Stimulated activated CD8-positive, alpha-beta memory T cell treated with anti-CD3 and anti-CD28 coated beads, Interleukin-2, amount 100 ng/mL, for 1 hour (primary cell): ENCODE results near the gene SLC18A2.
"Not testable (repeated sequence)": the region's sequence is repeated elsewhere in the genome, so short reads cannot be mapped to it uniquely, and the experiment has no call there.

Source experiments
- DNase-seq, 2 donors: peaks; one replicate each; pipeline ENCODE4 v3.0.0-alpha.2; 2020; ENCODE audit warnings: low read depth in 2 of 2

Gene SLC18A2

GRCh38 chr10:117262291-117262902 lies 21.5 kb downstream of the SLC18A2 start:
- DNase-seq = no peak

GRCh38 chr10:117262903-117263293 lies 22.0 kb downstream of the SLC18A2 start:
- DNase-seq = no peak

GRCh38 chr10:117264782-117265181 lies 23.9 kb downstream of the SLC18A2 start:
- DNase-seq = no peak

GRCh38 chr10:117266400-117266799 lies 25.5 kb downstream of the SLC18A2 start:
- no peak for DNase-seq

- DNase-seq = no peak
Measured at GRCh38 chr10:117266812-117267211, 25.9 kb downstream of the SLC18A2 start.

- no peak for DNase-seq
Measured at GRCh38 chr10:117268258-117268657, 27.3 kb downstream of the SLC18A2 start.

- DNase-seq = no peak
Measured at GRCh38 chr10:117268907-117269306, 28.0 kb downstream of the SLC18A2 start.

GRCh38 chr10:117271427-117271826 lies 30.5 kb downstream of the SLC18A2 start:
- DNase-seq = no peak

- no peak for DNase-seq
Measured at GRCh38 chr10:117272195-117273076, 31.5 kb downstream of the SLC18A2 start.

- no peak for DNase-seq
Measured at GRCh38 chr10:117273980-117274379, 33.1 kb downstream of the SLC18A2 start.

GRCh38 chr10:117274509-117274908 lies 33.6 kb downstream of the SLC18A2 start:
- DNase-seq = no peak

- no peak for DNase-seq
Measured at GRCh38 chr10:117275121-117275520, 34.2 kb downstream of the SLC18A2 start.

GRCh38 chr10:117277675-117278074 lies 36.8 kb downstream of the SLC18A2 start:
- DNase-seq = no peak

- no peak for DNase-seq
Measured at GRCh38 chr10:117284716-117285494, 44.0 kb downstream of the SLC18A2 start.

GRCh38 chr10:117290872-117291271 lies 50.0 kb downstream of the SLC18A2 start:
- DNase-seq = not testable (repeated sequence)

GRCh38 chr10:117294039-117294645 lies 53.2 kb downstream of the SLC18A2 start:
- DNase-seq = no peak

- no peak for DNase-seq
Measured at GRCh38 chr10:117294735-117295134, 53.8 kb downstream of the SLC18A2 start.

- DNase-seq = no peak
Measured at GRCh38 chr10:117298219-117298618, 57.3 kb downstream of the SLC18A2 start.

GRCh38 chr10:117299435-117299834 lies 58.5 kb downstream of the SLC18A2 start:
- no peak for DNase-seq

GRCh38 chr10:117300671-117301070 lies 59.8 kb downstream of the SLC18A2 start:
- DNase-seq = no peak

- not testable (repeated sequence) for DNase-seq
Measured at GRCh38 chr10:117303451-117303850, 62.5 kb downstream of the SLC18A2 start.

GRCh38 chr10:117306674-117307073 lies 65.8 kb downstream of the SLC18A2 start:
- no peak for DNase-seq
